Muscle of leg (tissue), 11 donors: ENCODE measurements around the gene F12. TPM values are rescaled to one million over a fixed set of nuclear protein-coding genes. Genes with fewer than 3 reads are reported as not detected.
"Not testable (repeated sequence)": the region's sequence is repeated elsewhere in the genome, so short reads cannot be mapped to it uniquely, and the experiment has no call there.

Source experiments
- DNase-seq: peaks from one replicate; pipeline ENCODE4 v3.0.0; 2013
- H3K27ac ChIP-seq: one replicate; pipeline ENCODE4 v1.5.1; 2013; ENCODE audit warnings: mild to moderate bottlenecking, low read length, control low read depth
- H3K27me3 ChIP-seq: one replicate; pipeline ENCODE4 v1.6.1; 2013; ENCODE audit warnings: low read length; ENCODE audit not compliant: control insufficient read depth, insufficient read depth
- H3K36me3 ChIP-seq: one replicate; pipeline ENCODE4 v1.6.1; 2013; ENCODE audit warnings: low read length; ENCODE audit not compliant: control insufficient read depth, insufficient read depth
- H3K4me1 ChIP-seq: one replicate; pipeline ENCODE4 v1.6.1; 2013; ENCODE audit warnings: low read length; ENCODE audit not compliant: control insufficient read depth, insufficient read depth
- H3K4me3 ChIP-seq: one replicate; pipeline ENCODE4 v1.5.1; 2013; ENCODE audit warnings: low read length, control low read depth
- H3K9me3 ChIP-seq: replicated peaks from 2 replicates; pipeline ENCODE4 v1.6.1; 2013; ENCODE audit warnings: low read depth, low read length; ENCODE audit not compliant: control insufficient read depth
- WGBS: methylation state at CpG from one replicate; pipeline ENCODE4 v1.1.5; 2013; ENCODE audit warnings: missing lambda C conversion rate; ENCODE audit not compliant: insufficient coverage; 5-methylcytosine and 5-hydroxymethylcytosine counted together
- polyA plus RNA-seq, 8 donors: library from polyadenylated mRNA; unstranded; fragments of 120-200 nt; gene quantifications; one replicate each; pipeline versions ENCODE4 v1.2.1 to v1.2.3, GENCODE V29; 2013; ENCODE audit warnings: inconsistent platforms in 1 of 8, low replicate concordance in 1 of 8; ENCODE audit not compliant: insufficient read length in 8 of 8, insufficient read depth in 1 of 8
- total RNA-seq: library from RNA; stranded (reverse); fragments of 120-200 nt; gene quantifications from one replicate; pipeline ENCODE4 v1.2.4, GENCODE V29; 2013

The F12 gene
- total and polyA plus RNA-seq, 9 donors = 0.14 to 1.0 (median 0.44) TPM; not detected in 1

DNA sequence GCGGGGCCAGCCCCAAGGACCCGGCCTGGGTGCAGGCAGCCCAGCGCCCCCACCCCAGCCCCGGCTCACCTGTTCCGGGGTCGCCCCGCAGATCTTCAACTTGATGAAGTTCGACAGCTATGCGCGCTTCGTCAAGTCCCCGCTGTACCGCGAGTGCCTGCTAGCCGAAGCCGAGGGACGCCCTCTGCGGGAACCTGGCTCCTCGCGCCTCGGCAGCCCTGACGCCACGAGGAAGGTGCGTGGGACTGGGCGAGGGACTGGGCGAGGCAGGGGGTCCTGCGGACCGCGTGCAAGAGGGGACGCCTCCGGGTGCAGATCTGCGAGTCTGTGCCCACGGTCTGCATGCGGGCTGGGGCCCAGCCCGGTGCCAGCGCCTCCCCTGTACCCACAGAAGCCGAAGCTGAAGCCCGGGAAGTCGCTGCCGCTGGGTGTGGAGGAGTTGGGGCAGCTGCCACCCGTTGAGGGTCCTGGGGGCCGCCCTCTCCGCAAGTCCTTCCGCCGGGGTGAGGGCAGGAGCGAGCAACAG is 42.0 kb downstream of the F12 start:
- DNase-seq = no peak
- Histone ChIP-seq H3K4me3 (peak overlapping the region; percentile 53), H3K4me1 (peaks cover 71% of the 10 kb centered on the region), H3K9me3 (no peaks in the 10 kb centered on the region), H3K27ac (peak overlapping the region; percentile 31), H3K36me3 (no peaks in the 10 kb centered on the region), H3K27me3 (peaks cover 7% of the 10 kb centered on the region)
- WGBS = 6% methylated on average over 35 of the region's 46 CpGs

DNA sequence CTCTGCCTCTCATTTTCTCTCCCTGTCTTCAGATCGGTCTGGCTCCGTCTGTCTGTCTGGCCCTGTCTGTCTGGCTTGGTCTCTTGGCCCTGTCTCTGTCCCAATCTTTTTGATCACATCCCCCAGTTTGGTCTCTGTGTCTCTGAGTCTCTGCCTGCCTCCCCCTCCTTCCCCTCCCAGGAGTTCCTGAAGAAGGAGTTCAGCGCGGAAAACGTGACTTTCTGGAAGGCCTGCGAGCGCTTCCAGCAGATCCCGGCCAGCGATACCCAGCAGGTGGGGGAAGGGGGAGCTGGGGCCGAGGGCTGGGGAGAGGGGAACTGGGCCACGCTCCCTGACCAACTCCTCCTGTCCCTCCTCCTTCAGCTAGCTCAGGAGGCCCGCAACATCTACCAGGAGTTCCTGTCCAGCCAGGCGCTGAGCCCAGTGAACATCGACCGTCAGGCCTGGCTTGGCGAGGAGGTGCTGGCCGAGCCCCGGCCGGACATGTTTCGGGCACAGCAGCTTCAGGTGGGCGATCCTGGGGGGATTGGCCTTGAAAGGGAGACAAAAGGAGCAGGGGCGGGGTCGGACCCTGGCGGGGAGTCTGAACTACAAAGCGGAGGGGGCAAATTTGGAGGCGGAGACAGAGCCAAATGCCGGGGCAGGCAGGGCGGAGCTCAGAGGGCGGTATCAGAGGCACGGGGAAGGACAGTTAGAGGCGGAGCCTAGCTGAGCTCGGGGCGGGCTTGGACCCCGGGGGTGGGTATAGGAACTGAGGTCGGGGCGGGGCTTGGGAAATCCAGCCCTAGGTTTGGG is 42.6 kb downstream of the F12 start:
- Histone ChIP-seq H3K27ac (peak overlapping the region; percentile 97), H3K27me3 (peaks cover 7% of the 10 kb centered on the region), H3K4me1 (peaks cover 64% of the 10 kb centered on the region), H3K36me3 (no peaks in the 10 kb centered on the region), H3K4me3 (peak overlapping the region; percentile 53), H3K9me3 (no peaks in the 10 kb centered on the region)
- peak; percentile 96 for DNase-seq
- WGBS = 8% methylated on average over 29 of the region's 36 CpGs

DNA sequence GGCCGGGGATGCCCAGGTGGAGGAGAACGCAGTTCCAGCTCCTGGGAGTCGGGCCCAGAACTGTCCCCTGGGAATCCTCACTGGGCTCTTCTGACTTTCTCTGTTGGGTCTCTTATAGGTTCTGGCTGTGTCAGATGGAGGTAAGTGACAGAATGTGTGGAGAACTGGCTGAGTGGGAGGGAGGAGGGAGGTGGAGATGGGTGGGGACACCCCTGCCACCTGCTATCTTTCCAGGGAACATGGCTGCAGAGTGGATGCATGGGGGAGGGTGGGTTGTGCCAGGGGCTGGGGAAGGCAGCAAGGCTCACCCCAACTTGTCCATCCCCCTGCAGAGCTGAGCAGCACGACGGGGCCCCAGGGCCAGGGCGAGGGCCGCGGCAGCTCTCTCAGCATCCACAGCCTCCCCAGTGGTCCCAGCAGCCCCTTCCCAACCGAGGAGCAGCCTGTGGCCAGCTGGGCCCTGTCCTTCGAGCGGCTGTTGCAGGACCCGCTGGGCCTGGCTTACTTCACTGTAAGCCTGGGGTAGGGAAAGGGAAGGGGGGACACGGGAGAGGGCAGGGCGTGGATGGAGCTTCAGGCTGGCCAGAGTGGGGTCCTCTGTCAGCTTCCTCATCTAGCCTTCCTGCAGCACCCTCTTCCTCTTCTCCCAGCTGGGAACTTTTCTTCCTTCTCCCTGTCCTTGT is 43.4 kb downstream of the F12 start:
- Histone ChIP-seq H3K9me3 (no peaks in the 10 kb centered on the region), H3K27ac (peak overlapping the region; percentile 97), H3K36me3 (no peaks in the 10 kb centered on the region), H3K27me3 (peaks cover 7% of the 10 kb centered on the region), H3K4me1 (peaks cover 57% of the 10 kb centered on the region), H3K4me3 (no peak overlapping the region)
- 57% methylated on average over 6 of the region's 14 CpGs for WGBS
- DNase-seq = no peak

DNA sequence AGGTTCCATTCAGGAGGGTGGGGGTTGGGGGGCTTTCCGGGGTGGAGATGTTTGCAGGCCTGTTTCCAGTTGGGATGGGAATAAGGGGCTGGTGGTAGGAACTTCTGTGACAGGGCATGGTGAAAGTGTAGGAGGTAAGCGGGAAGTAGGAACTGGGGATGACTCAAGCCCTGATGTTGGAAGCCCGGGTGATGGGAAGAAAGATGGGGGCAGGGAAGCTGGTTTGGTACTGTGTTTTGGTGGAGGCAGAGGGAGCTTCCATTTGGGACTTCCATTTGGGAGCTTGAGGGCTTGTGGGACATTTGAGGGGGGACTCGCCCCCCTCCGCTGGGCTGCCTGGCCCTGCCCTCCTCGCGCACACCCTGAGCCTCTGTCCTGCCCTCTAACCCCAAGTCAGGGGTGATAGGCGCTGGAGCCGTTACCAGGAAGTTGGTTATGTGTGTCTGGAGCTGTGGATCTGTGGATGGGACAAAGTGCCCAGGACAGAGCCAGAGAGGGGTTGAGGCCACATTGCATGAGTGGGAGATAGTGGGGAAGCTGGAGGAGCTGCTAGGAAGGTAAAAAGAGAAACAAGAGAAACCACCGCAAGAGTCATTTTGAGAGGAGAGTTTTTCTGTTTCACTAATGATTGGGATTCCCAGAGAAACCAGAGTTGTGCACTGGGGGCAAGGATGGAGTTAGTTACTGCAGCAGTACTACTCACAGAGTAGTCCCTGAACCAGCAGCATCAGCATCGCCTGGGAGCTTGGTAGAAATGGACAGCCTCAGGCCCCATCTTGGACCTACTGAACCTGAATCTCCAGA is 45.0 kb downstream of the F12 start:
- H3K4me3 ChIP-seq = no peak overlapping the region
- peaks cover 7% of the 10 kb centered on the region for H3K27me3 ChIP-seq
- no peaks in the 10 kb centered on the region for H3K36me3 ChIP-seq
- DNase-seq = peak; percentile 4
- peaks cover 45% of the 10 kb centered on the region for H3K4me1 ChIP-seq
- WGBS = 81% methylated on average over 7 of the region's 11 CpGs
- no peaks in the 10 kb centered on the region for H3K9me3 ChIP-seq
- H3K27ac ChIP-seq = no peak overlapping the region

DNA sequence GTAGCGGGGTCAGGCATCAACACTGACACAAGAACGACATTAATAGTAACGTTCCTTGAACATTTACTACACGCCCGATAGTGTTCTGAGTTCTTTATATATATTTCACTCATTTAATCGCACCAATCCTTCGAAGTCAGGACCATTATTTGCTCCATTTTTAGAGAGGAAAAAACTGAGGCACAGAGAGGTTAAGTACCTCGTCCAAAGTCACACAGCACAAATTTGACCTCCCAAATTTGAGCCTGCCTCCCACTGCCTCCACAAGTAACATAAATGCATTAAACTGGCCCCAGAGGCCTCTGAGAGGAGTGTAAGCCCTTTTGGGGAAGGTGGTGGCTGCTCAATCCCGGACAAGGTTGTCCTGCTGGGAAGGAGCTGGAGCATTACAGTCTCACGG is 45.8 kb downstream of the F12 start:
- Histone ChIP-seq H3K27ac (no peak overlapping the region), H3K9me3 (no peaks in the 10 kb centered on the region), H3K4me1 (peaks cover 42% of the 10 kb centered on the region), H3K36me3 (no peaks in the 10 kb centered on the region), H3K27me3 (peaks cover 9% of the 10 kb centered on the region), H3K4me3 (no peak overlapping the region)
- no peak for DNase-seq
- 27% methylated on average over 2 of the region's 10 CpGs for WGBS

DNA sequence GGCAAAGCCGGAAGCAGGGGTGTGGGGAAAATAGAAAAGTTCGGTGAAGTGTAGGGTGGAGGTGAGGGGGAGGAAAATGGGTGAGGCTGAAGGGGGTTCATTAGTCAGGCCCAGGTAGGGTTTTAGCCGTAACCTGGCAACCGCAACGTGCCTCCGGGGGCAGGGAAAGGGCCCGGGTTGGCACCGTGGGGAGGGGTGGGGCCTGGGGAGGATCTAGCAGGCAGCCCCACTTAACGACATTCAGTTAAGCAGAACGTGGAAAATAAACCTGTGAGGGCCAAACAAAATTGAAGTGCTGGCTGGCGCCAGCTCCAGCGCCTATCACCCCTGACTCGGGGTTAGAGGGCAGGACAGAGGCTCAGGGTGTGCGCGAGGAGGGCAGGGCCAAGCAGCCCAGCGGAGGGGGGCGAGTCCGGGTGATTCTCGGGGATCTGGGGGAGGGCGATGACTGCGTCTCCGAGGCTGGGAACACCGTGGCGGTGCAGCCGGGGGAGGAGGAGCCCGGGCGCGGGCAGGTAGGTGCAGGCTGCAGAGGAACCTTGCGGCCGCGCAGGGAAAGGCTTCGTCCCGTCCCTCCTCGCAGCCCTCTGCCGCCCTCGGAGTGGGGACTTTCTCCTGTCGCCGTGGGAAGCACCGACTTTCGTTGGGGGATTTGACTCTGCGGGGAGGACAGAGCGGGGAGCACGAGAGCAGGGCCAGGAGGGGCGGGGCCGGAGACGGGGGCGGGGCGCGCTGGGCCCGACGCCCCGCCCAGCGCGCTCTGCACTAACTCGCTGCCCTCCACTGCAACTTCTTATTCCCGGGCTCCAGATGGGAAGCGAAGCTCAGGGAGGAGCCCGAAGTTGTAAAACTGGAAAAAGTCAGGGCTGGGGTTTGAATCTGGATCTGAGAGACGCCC is 46.5 kb downstream of the F12 start:
- H3K27ac ChIP-seq = no peak overlapping the region
- peak overlapping the region; percentile 35 for H3K4me3 ChIP-seq
- peak; percentile 62 for DNase-seq
- peaks cover 43% of the 10 kb centered on the region for H3K4me1 ChIP-seq
- H3K27me3 ChIP-seq = peaks cover 11% of the 10 kb centered on the region
- no peaks in the 10 kb centered on the region for H3K9me3 ChIP-seq
- no peaks in the 10 kb centered on the region for H3K36me3 ChIP-seq
- 7% methylated on average over 40 of the region's 59 CpGs for WGBS

DNA sequence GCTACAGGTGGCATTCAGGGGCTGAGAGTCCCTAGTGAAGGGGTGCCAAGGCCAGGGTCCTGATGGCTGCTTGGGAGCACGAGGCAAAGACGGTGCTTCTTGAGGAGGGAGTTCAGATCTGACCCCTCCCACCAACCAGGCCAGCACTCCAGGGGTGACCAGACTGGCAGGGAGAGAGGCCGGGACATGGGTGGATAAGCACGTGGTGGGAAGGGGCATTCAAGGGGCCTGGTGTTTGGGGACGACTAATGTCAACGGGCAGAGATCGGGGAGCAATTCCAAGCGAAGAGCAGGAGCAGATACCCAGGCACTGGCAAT is 47.1 kb downstream of the F12 start:
- Histone ChIP-seq H3K9me3 (no peaks in the 10 kb centered on the region), H3K36me3 (no peaks in the 10 kb centered on the region), H3K27me3 (peaks cover 13% of the 10 kb centered on the region), H3K27ac (no peak overlapping the region), H3K4me3 (no peak overlapping the region), H3K4me1 (peaks cover 38% of the 10 kb centered on the region)
- DNase-seq = peak; percentile 3
- 46% methylated on average over 6 of the region's 8 CpGs for WGBS

DNA sequence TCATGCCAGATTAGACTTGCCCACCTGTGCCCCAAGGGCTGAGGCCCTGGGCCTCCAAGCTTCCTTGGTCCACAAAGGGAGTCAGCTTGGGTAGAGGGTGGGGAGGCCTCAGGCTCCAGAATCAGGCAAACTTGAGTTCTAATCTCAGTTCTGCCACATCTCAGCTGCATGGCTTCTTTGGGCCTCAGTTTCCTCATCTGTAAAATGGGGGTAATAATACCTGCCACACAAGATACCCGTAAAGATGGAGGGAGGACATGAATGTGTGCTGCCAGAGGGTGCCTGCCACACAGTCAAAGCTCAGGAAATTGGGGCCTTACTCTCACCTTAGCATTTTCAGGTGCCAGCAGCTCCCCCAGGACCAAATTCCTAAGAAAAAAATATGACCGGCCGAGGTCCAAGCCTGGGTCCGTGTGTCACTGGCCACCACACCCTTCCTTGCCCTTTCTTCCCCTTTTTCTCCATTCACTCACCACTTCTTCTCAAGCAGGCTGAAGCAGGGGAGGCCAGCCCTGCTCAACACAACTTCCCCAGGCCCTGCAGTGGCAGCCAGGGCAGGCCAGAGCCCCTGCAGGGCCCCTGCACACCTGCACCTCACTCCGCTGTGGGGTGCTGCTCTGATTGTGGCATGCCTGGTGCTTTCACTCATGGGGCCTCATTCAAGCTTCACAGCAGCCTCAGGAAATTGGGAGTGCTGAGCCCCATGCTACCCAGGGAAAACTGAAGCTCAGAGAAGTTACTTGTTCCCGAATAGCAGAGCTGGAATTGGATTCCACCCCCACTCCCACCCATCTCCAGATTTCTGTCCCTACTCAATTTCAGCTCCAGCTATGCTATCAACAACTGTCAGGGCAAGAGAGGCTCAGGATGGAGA is 47.7 kb downstream of the F12 start:
- no peaks in the 10 kb centered on the region for H3K36me3 ChIP-seq
- no peak for DNase-seq
- no peak overlapping the region for H3K4me3 ChIP-seq
- no peak overlapping the region for H3K27ac ChIP-seq
- H3K4me1 ChIP-seq = peaks cover 37% of the 10 kb centered on the region
- no peaks in the 10 kb centered on the region for H3K9me3 ChIP-seq
- H3K27me3 ChIP-seq = peaks cover 13% of the 10 kb centered on the region
- WGBS = 64% methylated on average over 4 of the region's 6 CpGs

DNA sequence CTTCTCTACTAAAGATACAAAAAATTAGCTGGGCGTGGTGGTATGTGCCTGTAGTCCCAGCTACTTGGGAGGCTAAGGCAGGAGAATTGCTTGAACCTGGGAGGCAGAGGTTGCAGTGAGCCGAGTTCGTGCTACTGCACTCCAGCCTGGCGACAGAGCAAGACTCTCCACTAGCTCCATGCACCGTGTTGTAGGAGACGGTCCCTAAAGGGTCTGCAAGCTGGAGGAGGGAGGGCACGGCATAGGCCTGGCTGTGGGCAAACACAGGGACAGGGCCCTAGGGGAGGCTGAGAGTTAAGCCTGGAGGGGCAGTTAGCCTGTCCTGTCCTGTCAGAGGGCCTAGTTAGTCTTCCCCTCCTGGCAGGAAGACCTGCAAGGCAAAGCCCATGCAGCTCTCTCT is 48.6 kb downstream of the F12 start:
- Histone ChIP-seq H3K4me1 (peaks cover 28% of the 10 kb centered on the region), H3K27me3 (peaks cover 13% of the 10 kb centered on the region)
- not testable (repeated sequence) for H3K27ac ChIP-seq, H3K4me3 ChIP-seq, DNase-seq, H3K36me3 ChIP-seq, H3K9me3 ChIP-seq
- 86% methylated on average over 6 of the region's 7 CpGs for WGBS
